NCI-H446 (cell line): Measurements from ENCODE around the gene THAP9.
A peak's percentile ranks its signal among the peaks of the same experiment; 100 is the strongest.
"Not testable (repeated sequence)": the region's sequence is repeated elsewhere in the genome, so short reads cannot be mapped to it uniquely, and the experiment has no call there.

Experiments used
- DNase-seq, 2 experiments: peaks; one replicate each; lab custom pipeline; 2025; lab: John Stamatoyannopoulos, UW

Gene THAP9

DNA sequence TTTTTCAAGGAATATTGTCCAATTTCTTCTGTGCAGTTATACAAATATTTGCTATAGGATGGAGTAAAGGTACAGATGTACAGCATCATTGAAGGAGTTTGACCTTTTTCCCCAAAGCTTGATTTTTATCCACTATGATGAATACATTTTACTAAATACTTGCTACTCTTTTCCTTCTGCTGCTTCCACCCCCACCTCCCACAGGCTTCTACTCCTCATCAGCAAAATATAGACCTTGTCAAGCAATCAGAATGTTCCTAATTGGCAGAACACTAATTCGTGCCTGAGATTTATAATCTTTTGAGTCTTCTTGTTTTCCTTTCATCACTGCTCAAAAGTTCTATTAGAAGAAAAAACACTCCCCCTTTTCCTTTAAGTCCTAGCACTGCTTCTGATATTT, 3.8 kb upstream of the THAP9 start:
- no peak for DNase-seq

DNA sequence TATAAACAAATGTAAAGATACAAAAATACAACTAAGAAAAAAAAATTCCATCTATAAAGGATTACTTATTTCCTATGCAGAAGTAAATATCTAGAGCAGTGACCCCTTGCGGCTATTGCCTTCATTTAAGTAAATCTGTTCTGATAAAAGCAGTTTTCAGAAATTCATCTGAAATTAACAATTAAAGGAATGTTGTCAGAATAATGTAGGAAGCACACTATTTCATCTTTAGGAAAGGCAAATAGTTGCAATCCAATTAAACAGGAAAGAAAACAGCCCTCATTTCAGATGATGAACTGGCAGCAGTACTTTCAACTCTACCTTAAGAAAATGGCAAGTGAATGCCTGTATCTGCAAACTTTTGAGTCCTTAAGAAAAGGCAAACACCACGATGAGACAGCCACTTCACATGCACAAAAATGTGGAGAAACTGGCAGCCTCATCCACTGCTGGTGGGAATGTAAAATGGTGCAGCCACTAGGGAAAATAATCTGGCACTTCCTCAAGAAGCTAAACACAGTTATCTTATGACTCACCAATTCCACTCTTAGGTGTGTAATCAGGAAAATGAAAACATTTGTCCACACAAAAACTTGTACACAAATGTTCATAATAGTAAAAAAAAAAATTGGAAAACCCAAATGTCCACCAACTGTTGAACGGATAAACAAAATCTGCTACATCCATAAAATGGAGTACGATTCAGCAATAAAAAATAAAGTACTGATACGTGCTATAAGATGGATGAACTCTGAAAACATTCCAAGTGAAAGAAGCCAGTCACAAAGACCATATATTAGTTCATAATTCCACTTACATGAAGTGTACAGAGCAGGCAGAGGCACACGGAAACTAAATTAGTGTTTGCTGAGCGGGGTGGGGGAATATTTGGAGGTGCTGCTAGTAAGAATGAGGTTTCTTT, 2.0 kb upstream of the THAP9 start:
- DNase-seq = peak in 1 of 2 experiments; percentile 21

DNA sequence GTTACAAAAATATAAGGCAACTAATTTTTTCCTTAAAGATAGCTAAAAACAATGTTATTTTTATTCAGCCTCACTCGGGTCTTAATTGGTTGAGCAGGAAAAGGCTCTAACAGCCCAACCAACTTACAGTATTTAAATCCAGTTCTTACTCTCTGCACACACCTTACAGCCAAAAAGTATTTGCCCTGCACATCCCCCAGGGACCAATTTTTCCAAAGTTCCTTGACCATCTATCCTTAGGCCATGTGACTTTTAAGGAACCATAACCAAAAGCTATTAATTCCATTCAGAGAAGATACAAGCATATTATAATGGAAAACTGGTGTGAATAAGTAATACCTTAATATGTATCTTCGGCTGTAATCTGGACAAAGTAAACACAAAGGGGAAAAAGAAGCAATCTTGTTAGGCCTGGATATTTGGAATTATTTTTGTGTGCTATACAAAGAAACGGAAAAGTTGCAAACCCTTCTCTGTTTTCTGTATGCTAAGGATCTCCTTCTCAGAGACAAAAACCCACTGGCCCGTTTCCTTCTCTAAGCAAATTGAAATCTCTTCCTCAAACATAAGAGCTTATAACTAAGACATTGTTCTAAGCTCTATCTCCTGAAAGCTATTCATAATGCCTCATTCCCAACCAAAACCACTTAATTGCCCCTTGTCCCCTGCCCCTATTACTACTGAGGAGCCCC, 1.0 kb upstream of the THAP9 start:
- DNase-seq = peak in 1 of 2 experiments; percentile 4

DNA sequence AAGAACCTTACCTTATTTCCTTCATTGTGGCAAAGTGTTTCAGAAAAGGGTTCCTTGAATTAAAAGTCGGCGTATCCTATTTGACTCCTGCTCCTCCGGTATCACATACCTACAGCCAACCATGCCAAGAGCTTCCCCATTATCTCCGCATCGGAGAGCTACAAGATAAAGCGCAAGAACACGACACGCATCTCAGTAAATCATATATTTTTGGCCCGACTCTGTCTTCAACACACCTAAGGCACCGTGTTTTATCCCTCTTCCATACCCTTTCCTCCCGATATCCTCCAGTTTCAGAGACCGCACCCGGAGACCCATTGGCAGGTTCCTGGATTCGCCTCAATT, 497 bp upstream of the THAP9 start:
- DNase-seq = peak in 1 of 2 experiments; percentile 45

DNA sequence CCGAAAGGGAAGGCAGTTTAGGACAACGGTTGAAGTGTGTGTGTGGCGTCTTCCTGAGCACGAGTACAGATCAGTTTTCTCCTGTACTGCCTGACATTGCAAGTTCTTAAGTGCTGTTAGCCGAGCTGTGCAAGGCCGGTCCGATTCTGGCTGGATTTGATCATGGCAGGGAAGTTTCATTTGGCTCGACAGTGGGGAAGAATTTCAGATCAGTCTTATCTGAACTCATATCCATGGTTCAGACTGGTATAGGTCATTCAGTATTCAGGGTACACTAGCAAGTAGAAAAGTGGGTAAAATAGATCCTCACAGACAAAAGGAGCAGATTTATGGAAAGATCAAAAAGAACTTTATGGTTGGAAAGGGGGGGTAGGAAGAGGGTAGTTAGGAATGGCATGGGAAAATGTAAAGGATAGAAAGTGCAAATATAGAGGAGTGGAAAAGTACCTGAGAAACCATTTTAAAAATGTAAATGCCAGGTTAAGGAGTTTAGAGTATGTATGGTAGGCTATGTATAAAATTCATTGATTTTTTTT, 716 bp downstream of the THAP9 start:
- DNase-seq = no peak

DNA sequence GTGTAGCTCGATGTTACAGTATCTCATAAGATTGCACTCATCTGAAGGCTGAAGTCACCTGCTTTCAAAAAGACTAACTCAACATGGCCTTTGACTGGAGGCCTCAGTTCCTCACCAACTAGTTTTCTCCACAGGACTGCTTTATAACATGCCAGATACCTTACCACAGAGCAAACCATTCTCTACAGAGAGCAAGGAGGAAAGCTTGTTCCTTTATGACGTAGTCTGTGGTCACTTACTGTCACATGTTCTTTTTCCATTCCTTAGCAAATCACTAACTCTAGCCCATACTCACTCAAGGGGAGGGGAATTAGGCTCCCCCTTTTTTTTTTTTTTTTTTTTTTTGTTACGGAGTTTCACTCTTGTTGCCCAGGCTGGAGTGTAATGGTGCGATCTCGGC, 3.2 kb downstream of the THAP9 start:
- DNase-seq = no peak

DNA sequence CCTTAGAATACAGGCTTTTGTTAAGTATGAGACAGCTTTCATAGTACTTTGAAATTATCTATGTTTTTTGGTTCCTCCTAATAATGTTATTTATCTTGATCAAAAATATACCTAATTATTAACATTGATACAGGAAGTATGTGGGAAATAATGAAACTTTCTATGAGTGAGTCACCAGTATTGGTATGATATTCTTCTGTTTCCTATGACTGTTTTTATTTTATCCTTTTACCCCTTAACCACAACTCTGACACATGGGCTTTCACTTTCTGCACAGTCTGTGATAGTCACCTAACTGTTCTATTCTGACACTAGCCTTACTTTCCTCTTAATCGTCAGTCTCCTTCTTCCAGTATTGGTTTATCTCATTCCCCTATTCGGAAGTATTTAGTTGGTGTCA, 4.7 kb downstream of the THAP9 start:
- DNase-seq = no peak

DNA sequence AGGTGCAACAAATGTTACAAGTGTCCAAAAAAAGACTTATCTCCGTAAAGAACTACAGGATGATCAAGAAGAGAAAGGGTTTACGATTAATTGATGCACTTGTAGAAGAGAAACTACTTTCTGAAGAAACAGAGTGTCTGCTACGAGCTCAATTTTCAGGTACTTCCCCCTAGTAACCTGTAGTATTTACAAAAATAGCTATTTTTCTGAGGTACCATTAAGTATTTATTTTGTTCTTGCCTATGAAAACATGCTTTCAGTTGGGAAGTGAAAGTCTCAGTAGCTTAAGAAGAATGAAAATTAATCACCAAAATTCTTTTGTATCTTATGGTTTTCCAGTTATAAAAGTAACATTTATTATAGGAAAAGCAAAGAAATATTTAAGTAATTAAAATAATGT, 5.9 kb downstream of the THAP9 start:
- DNase-seq = no peak

DNA sequence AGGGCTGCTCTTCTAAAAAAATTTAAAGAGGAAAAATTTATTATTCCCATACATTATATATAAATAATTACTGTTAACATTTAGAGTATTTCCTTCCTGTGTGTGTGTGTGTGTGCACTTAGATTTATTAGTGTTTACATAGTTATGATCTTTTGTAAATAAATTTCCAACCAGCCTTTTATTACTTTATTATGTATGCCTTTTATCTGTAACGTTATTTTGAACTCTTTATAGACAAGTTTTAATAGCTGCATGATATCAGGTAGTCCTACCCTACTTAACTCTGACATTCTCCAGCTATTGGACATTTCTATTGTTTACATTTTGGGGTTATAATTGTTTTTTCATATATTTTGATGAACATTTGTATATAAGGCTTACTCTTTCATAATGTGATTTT, 8.8 kb downstream of the THAP9 start:
- DNase-seq = no peak

DNA sequence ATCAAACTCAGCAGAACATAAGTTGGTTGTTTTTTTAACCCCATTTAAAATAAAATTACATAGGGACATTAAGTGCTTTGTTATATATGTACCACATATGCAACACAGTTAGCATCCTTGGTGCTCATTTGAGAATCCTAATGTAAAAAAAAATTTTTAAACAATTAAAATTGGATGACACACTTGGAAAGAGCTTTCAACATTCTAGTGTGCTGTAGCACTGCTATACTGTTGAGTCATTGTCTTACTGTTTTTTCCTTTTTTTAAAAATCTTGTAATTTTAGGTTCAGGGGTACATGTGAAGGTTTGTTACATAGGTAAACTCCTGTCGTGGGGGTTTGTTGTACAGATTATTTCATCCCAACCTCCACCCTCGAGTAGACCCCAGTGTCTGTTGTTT, 12.8 kb downstream of the THAP9 start:
- DNase-seq = no peak

DNA sequence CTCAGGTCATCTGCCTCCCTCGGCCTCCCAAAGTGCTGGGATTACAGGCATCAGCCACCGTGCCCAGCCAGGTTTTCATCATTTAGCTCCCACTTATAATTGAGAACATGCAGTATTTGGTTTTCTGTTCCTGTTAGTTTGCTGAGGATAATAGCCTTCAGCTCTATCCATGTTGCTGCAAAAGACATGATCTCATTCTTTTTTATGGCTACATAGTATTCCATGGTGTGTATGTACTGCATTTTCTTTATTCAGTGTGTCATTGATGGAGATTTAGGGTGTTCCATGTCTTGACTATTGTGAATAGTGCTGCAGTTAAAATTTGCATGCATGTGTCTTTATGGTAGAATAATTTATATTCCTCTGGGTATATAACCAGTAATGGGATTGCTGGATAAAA, 13.4 kb downstream of the THAP9 start:
- not testable (repeated sequence) for DNase-seq

DNA sequence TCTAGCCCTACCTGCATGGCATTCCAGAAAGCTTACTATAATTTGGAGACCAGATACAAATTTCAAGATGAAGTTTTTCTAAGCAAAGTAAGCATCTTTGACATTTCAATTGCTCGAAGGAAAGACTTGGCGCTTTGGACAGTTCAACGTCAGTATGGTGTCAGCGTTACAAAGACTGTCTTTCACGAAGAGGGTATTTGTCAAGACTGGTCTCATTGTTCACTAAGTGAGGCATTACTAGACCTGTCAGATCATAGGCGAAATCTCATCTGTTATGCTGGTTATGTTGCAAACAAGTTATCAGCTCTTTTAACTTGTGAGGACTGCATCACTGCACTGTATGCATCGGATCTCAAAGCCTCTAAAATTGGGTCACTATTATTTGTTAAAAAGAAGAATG, 17.6 kb downstream of the THAP9 start:
- no peak for DNase-seq

DNA sequence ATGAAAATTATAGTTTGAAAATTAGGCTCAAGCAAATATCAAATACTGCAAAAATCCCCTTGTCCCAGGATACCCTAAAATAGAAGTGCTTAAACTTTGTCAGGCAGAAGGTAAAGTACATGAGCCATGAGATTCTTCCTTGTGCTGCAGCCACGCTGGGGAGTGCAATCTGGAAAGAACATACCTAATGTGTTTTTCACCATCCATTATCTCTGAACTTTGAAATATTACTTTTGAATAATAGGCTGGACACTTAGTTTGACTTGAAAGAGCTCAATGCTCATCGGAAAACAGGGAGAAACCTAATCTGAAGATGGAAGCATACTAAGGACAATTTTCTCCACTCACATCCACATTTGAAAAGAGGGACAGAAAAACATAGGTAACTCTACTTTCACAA, 18.9 kb downstream of the THAP9 start:
- DNase-seq = no peak

DNA sequence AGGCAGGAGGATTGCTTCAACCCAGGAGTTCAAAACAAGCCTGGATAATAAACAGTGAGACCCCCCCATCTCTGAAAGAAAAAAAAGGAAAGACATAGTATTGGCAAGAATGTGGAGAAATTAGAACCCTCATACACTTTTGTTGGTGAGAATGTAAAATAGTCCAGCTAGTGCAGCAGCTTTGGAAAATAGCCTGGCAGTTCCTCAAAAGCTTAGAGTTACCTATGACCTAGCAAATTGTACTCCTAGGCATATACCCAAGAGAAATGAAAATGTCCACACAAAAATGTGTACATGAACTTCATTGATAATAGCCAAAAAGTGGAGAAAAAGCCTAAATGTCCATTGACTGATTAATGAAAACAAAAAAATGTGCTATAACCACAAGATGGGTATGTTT, 21.3 kb downstream of the THAP9 start:
- no peak for DNase-seq

DNA sequence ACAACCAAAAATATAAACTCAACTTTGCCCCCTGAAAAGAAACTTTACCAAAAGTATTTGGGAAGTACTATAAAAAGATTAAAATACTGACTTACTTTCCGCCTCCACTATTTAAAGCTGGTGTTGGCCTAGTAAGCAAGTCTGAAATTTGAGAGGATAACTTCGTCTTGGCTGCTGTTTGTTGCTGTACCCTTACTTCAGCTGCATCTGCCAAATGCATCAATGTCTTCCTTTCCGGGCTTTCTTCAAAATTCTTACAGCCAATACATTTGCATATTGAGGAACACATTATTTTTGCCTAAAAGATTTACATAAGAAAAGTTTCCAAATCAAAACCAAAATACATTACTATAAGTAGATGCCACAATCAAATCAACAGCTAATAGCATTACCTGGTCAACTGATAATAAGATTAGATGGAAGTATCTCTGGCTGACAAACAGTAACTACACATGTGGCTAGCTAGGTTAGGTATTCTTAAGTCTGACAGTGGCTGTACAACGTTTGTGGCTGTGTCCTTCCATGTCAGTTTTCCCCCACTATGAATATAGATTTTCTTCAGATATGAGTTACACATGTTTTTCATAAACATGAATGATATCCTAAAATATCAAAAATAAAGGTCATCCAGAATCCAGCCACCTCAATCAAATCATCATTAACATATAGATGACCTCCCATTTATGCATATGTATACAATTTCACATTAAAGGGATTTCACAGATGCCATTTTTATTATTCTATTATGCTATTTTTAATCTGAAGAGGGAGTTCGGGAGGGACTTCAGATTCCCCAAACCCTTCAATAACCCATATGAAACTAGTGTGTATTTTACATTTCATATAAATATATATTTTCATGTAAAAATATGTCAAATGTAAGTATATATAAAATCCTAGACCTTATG, 30.6 kb downstream of the THAP9 start:
- DNase-seq = no peak

DNA sequence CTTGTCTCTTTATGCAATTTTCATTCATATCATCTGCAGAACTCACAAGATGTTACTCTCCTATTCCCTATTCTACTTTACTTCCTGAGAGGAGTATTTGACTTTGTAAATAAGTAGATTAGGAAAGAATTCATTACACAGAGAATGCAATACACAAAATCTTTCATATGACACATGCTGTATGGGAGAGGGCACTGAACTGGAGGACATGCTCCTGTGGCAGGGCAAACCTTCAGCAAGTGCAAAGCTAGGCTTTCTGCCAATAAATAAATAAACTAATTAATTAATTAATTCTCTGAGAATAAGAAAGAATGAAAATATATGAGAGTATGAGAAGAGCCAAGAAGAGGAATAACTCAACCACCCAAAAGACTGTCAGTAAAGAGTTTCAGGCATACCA, 33.9 kb downstream of the THAP9 start:
- no peak for DNase-seq

DNA sequence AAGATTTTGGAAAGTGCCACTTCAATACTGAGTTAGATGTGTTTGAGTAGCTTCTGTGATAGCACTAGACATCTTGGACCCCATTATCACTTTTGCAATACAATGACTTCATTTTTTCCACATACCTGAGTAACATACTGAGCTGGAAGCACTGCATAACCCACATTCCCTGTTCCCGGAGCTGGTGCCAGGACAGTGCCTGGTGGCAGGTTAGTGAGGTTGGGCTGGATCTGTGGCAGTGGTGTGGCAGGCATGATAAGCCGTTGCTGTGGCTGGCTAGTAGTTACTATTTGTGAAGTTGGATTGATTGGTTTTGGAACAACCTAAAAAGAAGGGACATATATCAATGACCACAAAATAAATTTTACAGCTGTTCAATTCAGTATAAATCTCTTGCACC, 38.9 kb downstream of the THAP9 start:
- no peak for DNase-seq

DNA sequence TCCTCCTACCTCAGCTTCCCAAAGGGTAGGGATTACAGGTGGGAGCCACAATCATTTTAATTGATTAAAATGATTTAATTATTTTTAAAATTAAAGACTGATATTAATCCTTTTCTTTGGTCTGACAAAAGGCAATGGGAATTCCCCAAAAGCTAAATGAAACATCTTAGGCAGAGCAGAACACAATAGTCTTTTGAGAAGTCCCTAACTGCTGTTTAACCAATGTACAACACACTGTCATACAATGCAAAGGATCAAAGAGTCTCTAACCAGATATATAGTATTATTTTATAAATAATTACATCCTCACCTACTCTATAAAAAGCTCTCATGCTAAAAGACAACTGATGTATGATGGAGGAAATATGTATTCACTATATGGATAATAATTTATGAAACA, 47.0 kb downstream of the THAP9 start:
- no peak for DNase-seq

DNA sequence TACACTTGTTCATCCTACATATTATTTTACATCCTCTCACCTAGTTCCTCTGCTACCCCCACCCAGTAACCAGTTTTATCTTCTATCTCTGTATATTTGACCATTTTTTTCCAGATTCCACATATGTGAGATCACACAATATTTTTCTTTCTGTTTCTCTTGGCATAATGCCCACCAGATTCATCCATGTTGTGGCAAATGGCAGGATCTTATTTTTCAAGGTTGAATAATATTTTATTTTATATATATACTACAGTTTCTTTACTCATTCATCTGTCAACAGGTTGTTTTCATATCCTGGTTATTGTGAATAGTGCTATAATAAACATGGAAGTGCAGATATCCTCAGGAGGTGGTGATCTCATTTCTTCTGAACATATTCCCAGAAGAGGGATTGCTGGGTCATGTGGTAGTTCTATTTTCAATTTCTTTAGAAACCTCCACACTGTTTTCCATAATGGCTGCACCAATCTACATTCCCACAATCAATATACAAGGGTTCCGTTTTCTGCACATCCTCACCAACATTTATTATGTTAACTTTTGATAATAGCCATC, 48.2 kb downstream of the THAP9 start:
- DNase-seq = no peak

DNA sequence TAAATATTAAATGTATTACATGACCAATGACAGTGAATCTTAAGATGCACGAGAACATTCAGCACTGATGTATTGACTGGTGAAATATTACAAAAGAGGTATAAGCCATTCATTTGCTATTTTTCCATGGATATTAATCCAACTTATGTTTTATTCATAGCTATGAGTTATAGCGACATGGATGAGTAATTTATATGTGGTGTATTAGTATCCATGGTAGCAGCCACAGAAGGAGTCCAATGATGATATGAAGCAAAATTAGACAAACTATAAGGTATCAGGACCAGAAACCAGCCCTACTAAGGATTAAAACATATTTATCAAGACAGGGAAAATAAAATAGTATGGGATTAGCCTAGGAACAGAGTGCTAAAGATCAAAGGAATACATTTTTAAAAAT, 50.7 kb downstream of the THAP9 start:
- no peak for DNase-seq

DNA sequence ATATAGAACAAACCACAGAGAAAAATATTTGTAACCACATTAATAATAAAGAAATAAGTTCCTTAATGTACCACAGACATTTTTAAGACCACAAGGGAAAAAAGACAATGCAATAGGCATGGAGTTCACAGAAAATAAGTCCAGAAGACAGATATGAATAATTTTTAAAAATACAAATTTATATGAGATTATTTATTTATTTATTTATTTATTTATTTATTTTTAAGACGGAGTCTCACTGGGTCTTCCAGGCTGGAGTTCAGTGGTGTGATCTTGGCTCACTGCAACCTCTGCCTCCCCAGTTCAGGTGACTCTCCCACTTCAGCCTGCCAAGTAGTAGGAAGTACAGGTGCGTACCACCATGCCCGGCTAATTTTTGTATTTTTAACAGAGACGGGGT, 53.7 kb downstream of the THAP9 start:
- DNase-seq = no peak

DNA sequence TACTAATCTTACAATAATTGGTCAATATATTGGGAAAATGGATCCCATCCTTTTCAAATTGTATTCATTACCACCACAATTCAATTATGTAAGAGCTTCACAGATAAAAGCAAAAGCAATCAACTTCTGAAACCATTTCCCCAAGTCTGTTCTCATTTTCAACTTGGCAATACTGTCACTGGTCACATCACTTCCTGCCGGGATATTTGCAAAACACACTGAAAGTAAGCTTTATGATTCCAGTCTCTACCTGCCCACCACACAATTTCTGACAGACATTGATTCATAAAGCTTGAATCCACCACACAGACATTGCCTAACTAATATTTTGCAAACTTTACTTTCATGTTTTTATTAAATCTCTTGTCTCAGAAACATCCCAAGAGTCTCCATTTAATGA, 56.5 kb downstream of the THAP9 start:
- no peak for DNase-seq
